Neural cell (in vitro differentiated cells): Measurements from ENCODE around the gene CXCL9.

Experiments used
- EP300 ChIP-seq: fragments of 450-650 bp; conservative IDR thresholded peaks from 2 replicates; pipeline ENCODE4 v1.6.1; 2014; ENCODE audit warnings: antibody characterized with exemption, mild to moderate bottlenecking, moderate library complexity; ENCODE audit not compliant: poor library complexity, severe bottlenecking
- TF ChIP-seq, protein P1 (sequence below): fragments of 450-650 bp; IDR thresholded peaks from 2 replicates; pipeline ENCODE4 v1.5.1; 2014; ENCODE audit warnings: antibody characterized with exemption, mild to moderate bottlenecking, moderate library complexity; ENCODE audit not compliant: poor library complexity, severe bottlenecking

- TF ChIP-seq, protein P1, sequence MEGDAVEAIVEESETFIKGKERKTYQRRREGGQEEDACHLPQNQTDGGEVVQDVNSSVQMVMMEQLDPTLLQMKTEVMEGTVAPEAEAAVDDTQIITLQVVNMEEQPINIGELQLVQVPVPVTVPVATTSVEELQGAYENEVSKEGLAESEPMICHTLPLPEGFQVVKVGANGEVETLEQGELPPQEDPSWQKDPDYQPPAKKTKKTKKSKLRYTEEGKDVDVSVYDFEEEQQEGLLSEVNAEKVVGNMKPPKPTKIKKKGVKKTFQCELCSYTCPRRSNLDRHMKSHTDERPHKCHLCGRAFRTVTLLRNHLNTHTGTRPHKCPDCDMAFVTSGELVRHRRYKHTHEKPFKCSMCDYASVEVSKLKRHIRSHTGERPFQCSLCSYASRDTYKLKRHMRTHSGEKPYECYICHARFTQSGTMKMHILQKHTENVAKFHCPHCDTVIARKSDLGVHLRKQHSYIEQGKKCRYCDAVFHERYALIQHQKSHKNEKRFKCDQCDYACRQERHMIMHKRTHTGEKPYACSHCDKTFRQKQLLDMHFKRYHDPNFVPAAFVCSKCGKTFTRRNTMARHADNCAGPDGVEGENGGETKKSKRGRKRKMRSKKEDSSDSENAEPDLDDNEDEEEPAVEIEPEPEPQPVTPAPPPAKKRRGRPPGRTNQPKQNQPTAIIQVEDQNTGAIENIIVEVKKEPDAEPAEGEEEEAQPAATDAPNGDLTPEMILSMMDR = no peak
- no peak for TF ChIP-seq EP300
These were observed 3.8 kb upstream of the CXCL9 start for GRCh38 chr4:76011018-76011670.
